COLO668 (cell line): ENCODE data around the gene NAA38.
"Not testable (repeated sequence)": the region's sequence is repeated elsewhere in the genome, so short reads cannot be mapped to it uniquely, and the experiment has no call there.

ENCODE experiments used
- DNase-seq: peaks from one replicate; lab custom pipeline; 2025; ENCODE audit not compliant: unreplicated experiment; lab: John Stamatoyannopoulos, UW

NAA38 gene

DNA sequence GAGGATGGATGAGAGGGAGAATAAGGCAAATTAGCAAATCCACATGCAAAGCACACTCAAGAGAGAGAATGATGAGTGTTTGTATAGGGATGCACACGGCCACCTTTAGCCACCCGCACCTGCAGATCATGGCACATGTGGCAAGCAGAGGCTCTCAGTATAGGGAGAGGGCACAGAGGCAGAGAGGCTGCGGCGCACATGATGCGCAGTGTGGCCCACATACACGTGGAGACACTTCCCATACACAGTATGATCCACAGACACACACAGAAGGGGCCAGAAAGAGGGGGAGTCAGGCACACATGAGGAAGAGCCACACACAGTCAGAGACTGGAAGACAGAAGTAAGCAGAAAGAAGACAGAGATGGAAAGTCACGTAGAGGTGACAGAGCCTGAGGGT is 24.7 kb upstream of the NAA38 start:
- peak; percentile 56 for DNase-seq

DNA sequence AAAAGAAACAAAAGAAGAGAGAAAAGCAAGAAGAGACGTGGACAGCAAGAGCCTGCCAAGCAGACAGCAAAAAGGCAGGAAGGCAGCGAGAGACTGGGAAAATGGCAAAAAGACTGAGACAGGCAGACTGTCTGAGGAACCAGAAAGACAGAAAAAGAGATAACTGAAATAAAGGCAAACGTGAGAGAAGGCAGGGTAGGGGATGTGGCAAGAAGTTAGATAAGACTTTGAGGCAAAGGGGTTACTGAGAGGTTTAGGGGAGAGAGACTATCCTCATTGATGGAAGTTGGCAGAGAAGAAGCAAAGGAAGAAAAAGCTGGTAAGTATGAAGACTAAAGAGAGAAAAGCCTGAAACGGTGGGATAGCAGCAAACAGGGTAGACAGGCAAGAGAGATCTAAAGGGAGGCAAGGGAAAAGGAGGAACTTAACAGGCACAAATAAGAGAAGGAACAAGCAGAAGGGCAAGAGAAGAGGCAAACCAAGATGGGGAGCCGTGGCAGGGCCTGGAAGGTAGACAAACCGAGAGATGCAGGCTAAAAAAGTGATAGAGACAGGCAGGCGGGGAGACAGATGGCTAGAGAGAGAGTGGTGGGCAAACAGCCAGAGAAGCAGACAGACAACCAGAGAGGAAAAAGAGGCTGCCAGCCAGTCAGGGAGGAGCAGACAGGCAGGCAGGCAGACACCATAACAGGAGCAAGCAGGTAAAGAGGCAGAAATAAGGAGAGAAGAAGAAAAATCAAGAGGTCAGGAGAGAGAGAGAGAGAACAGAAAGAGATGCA is 24.1 kb upstream of the NAA38 start:
- peak; percentile 13 for DNase-seq

DNA sequence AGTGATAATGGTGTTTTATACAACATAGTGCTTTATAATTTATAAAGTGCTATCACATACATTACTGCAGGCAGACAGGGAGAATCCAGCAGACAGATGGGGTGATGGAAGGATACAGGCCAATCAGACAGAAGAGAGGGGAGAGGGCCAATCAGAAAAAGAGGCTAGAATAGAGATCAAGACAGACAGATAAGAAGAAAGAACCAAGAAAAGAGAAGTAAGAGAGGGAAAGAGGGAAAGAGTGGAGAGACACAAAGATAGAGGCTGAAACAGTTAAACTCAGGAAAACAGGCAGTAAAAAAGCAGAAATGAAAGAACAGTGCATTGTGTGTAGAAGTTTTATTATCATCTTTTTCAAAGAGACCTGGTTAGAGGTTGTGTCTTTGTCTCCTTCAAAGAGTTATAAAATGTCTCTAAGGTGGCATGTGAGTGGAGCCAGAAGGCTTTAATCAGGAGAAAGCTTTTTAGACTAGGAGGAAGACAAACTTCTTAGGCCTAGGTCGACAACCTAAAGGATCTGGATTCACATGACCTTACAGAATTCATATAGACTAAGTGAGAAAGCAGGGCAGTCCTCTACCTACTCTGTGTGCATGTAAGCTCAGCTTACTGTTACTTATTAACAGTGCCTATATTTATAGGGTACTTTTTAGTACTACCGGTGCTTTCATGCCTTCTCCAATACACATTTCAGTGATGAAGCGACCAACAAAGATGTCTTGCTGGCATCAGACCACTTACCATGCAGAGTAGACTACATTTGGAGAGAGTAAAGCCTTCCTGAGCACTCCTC is 22.9 kb upstream of the NAA38 start:
- no peak for DNase-seq

DNA sequence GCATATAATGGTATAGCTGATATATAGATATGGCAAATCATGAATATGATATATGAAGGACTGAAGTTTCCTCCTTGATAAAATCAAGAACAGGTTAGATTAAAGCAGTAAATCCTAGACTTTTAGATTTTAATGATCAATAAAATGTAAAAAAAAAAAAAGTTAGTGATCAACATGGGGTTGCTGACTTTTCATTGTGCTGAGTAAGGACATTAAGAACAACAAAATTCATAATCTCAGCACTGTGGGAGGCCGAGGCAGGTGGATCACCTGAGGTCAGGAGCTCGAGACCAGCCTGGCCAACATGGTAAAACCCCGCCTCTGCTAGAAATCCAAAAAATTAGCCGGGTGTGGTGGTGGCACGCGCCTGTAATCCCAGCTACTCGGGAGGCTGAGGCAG is 20.9 kb upstream of the NAA38 start:
- DNase-seq: no peak

DNA sequence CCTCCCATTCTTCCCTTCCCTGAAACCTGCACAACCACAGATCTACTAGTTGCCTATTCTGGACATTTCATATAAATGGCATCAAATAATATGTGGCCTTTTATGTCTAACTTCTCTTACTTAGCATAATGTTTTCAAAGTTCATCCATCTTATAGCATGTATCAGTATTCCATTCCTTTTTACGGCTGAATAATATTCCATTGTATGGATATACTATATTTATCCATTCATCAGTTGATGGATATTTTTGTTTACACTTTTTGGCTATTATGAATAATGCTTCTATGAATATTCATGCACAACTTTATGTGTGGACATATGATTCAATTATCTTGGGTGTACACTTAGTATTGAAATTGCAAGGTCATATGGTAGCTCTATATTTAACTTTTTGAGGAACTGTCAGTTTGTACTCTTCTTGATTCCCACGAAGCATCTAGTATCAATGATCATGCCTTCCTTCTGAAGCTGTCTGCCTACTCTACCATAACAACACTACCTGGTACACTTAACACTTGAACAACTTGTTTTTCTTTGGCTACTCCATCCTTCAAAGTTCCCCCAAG is 18.5 kb upstream of the NAA38 start:
- DNase-seq: no peak

DNA sequence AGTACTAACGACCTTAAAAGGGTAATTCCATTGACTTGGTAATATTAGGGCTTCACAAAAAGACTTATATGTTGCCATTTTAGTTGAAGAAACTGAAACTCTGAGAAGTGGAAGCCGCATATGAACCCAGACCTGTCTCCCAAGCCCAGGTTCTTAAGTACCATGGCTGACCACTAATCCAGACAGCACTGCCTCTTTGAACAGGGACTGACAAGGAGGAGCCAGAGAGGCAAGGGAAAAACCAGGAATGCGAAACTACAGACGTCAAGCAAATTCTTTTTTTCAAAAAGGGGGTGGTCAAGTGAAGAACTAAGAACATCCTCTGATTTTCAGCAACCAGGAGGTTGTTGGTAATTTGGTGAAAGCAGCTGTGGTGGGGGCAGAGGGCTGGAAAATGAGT is 15.7 kb upstream of the NAA38 start:
- no peak for DNase-seq

DNA sequence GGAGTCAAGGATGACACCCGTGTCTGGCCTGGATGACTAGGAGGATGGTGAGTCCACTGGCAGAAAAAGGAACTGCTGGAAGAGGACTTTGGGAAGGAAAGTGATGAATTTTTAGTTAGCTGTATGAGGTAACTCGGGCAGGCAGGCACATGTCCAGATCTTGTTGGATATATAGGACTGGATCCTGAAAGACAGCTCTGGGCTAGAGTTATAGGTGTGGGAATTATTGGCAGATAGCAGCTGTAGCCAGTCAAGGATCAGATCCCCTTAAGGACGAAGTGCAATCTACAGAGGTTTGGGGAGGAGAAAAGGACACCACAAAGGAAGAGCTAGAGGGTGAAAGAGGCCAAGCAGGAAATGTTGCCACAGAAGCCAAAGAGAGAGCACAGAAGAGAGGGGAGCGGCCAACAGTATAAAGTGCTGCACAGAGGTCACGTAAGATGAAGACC is 10.5 kb upstream of the NAA38 start:
- DNase-seq: no peak

DNA sequence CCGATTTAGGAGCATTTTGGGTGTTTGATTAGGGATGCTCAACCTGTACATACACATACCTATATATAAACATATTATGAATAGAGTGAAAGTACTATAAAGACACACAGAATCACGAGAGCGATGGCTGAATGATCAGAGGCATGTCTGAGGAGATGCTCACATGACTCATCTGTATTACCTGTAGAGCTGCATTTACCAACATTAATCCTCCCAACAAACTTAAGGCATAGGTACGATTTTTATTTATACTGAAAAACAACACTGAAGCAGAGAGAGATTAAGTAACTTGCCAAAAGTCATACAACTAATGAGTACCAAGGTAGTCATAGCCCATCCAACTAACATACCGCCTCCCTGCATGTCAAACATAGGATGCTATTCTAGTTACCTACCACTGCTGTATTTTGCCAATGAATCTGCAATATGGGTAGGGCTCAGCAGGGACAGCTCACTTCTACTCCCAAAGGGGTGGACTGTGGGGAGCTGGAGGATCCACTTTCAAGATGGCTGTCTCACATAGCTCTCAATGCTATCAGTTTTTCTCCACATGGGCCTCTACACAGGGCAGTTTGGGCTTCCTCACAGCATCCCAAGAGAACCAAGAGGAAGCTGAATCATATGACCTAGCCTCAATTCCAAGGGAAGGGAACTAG is 7.8 kb upstream of the NAA38 start:
- no peak for DNase-seq

DNA sequence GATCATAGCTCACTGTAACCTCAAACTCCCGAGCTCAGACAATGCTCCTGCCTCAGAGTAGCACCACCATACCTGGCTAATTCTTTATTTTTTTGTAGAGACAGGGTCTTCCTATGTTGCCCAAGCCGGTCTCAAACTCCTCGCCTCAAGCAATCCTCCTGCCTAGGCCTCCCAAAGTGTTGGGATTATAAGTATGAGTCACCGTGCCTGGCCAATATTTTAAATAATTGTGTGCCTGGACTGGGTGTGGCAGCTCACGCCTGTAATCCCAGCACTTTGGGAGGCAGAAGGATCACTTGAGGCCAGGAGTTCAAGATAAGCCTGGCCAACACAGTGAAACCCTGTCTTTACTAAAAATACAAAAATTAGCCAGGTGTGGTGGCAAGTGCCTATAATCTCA is 7.0 kb upstream of the NAA38 start:
- not testable (repeated sequence) for DNase-seq

DNA sequence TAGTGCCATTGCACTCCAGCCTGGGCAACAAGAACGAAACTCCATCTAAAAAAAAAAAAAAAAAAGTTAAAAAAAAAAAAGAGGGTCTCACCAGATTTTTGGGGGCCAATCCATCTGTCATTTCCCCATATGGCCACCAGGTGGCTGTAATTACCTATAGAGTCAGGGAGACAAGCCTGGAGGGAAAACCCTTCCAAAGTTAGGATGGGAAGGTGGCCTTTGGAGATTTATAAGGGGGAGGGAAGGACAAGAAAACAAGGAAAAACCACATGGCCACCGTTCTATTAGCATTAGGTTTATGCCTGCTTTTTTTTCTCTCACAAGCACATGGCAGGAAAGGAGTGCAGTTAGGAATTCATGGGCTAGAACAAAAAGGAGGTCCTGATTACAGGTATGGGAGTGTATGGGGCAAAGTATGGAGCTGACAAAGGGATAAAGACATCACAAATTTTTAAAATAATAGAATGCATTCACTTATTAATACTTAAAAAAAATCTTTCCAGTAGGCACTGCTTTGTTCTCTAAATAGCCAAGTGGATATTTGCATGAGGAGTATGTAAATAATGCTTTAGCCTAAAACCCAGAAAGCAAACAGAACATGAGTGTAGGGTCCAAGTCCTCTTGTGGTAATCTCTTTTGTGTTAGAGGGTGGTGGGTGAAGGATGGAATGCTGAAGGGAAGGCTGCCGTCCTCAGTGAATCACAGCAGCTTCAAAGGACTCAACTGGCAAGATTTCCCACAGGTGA is 5.5 kb upstream of the NAA38 start:
- DNase-seq: peak; percentile 11

DNA sequence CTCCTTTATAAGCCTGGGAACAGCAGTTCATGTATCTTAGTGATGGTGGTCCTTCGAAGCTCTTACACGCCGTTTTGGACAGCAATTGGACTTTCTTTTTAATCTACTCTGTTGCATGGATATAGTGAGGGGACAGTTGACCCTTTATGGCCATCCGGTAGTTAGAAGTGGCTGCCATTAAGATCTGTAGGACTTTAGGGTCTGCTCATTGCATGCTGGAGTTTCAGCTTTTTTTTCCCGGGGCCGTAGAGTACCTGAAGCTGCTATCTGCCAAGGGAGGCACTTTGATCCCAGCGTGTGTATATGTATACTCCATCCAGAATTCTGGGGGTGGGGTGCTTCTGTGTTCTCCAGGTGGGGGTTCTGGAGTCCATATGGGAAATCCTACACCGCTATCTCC is 1.7 kb upstream of the NAA38 start:
- DNase-seq: no peak

DNA sequence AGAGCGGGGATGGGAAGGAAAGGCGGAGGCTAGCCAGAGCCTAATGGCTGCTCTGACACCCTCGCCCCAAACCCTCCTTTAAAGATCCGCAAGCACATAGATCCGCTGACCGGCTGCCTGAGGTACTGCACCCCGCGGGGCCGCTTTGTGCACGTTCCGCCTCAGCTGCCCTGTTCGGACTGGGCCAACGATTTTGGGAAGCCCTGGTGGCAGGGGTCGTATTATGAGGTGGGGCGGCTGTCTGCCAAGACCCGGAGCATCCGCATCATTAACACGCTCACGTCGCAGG is 1.1 kb upstream of the NAA38 start:
- DNase-seq: peak; percentile 47

DNA sequence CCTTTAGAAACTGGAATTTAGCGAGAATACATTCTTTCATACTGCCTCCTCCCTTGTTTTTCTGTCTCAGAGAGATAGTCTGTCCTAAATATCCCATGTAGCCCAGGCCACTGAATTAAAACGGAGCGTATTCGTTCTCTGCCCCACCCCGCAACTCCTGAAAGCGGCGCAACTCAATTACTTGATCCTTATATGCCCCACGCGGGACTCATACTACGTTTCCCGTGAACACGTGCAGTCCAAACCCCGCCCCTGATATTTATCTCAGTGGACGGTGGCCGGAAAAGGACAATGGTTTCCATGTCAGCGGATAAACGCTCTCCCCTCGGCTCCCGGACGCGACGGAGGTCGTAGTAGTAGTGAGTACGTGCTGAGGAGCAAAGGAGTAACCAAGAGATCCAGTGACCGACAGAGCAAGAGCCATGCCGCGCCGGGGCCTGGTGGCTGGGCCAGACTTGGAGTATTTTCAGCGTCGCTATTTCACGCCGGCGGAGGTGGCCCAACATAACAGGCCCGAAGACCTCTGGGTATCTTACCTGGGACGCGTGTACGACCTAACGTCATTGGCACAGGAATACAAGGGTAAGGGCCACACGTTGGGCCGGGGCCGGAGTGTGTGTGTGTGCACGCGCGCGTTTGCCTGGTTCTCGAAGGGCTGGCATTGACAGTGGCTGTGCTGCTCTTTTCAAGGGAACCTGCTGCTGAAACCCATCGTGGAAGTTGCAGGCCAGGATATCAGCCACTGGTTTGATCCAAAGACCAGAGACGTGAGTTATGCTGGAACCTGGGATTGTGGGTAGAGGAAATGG is 558 bp upstream of the NAA38 start, which contains the start of gene CYB5D1:
Gene CYB5D1 (plus strand): TSS at position 291 of the 809 bp plus-strand sequence. CDS start 132 bp downstream, at position 423.
- DNase-seq: peak; percentile 84

DNA sequence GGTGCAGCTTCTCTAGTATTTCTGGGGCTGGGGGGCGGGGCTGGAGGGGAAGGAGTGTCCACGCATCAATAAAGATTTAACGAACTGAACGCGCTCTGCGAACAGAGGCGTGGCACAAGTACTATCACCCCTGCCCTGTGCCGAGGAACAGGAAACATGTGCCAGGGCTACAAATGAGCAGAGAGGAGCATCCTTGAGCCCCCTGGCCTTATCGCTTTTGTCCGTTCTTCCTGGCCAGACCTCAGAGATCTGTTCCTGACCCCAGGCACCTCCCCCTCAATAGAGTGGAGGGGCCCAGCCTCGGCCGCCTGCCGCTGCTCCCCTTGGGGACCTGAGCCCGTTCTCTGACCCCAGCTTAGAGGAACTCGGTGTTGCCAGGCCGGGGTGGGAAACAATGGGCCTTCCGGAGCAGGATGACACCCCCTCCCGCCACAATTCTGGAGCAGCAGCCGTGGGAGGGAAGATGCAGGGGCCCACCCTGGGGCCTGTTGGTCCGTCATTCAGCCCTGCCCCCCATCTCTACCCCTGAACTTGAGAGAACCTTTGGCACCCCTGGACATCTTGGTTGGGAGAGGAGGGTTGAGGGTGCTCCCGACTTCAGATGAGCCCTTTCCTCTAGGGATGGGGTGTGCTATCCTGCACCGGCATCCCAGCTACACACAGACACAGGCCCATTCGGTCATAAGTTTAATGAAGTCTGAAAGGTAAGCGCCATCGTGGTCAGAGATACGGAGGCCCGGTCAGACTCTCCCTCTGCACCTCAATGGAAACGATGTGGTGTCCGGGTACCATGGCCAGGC is 1.1 kb downstream of the NAA38 start:
- DNase-seq: peak; percentile 20

DNA sequence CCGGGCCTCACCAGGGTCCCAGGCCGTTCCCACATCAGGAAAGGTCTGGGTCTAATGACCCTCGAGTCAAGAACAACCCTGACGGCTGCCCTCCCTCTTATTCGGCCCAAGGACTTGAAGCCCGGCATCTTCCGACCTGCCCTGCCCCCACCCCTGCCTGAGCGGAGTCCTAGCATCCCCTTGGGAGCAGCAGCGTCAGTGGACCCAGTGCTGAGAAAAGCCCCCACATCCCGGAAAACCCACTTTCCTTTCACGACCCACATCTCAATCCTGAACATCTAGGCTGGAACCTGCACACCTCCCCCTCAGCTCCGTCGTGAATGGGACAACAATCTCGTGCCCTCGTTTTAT is 1.7 kb downstream of the NAA38 start:
- DNase-seq: no peak

DNA sequence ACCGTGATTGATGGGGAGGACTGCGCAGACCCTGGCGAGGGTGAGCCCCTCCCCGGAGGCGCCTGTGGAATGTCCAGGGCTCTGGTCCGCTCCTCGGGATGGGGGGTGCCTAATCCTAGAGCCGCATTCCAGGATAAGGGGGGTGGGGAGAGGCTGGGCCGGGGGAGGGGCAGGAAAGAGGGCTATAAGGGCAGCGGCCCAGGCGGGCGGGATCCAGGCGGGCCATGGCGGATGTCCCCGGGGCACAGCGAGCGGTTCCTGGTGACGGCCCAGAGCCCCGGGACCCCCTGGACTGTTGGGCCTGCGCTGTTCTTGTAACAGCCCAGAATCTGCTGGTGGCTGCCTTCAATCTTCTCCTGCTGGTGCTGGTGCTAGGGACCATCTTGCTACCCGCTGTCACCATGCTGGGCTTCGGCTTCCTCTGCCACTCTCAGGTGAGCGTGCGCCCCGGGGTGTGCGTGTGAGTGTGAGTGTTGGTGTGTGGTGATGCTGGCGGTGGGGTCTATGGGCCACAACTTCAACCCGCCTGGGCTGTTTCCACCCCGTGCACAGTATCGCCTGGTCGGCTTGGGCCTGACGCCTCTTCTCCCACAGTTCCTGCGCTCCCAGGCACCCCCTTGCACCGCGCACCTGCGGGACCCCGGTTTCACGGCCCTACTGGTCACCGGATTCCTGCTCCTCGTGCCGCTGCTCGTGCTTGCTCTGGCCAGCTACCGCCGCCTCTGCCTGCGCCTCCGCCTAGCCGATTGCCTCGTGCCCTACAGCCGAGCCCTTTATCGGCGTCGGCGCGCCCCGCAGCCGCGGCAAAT is 2.3 kb downstream of the NAA38 start, which contains the start of gene TMEM88:
Gene TMEM88 (plus strand): TSS at position 216 of the 809 bp plus-strand sequence. CDS start 9 bp downstream, at position 225.
- DNase-seq: no peak

DNA sequence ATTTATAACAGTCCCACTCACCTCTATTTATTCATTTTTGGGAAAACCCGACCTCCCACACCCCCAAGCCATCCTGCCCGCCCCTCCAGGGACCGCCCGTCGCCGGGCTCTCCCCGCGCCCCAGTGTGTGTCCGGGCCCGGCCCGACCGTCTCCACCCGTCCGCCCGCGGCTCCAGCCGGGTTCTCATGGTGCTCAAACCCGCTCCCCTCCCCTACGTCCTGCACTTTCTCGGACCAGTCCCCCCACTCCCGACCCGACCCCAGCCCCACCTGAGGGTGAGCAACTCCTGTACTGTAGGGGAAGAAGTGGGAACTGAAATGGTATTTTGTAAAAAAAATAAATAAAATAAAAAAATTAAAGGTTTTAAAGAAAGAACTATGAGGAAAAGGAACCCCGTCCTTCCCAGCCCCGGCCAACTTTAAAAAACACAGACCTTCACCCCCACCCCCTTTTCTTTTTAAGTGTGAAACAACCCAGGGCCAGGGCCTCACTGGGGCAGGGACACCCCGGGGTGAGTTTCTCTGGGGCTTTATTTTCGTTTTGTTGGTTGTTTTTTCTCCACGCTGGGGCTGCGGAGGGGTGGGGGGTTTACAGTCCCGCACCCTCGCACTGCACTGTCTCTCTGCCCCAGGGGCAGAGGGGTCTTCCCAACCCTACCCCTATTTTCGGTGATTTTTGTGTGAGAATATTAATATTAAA is 3.1 kb downstream of the NAA38 start:
- DNase-seq: no peak

DNA sequence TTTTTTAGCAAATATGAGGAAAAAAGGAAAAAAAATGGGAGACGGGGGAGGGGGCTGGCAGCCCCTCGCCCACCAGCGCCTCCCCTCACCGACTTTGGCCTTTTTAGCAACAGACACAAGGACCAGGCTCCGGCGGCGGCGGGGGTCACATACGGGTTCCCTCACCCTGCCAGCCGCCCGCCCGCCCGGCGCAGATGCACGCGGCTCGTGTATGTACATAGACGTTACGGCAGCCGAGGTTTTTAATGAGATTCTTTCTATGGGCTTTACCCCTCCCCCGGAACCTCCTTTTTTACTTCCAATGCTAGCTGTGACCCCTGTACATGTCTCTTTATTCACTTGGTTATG is 3.7 kb downstream of the NAA38 start:
- no peak for DNase-seq
